ENCODE data around the gene BET1.

- TF ChIP-seq BACH2 (CRISPR knock-in tag; IDR thresholded peaks at IDR 0.05; ENCODE audit: borderline replicate concordance) (no peak), ZC3H10 (CRISPR knock-in tag; IDR thresholded peaks at IDR 0.05) (no peak), ZNF70 (CRISPR knock-in tag; IDR thresholded peaks at IDR 0.05) (no peak), RARB (CRISPR knock-in tag; IDR thresholded peaks at IDR 0.05) (no peak), PATZ1 (CRISPR knock-in tag; IDR thresholded peaks at IDR 0.05; ENCODE audit: borderline replicate concordance) (no peak), ISL1 (CRISPR knock-in tag; IDR thresholded peaks at IDR 0.05) (no peak), SNAI2 (CRISPR knock-in tag; IDR thresholded peaks at IDR 0.05) (no peak)
Measured at GRCh38 chr7:93997868-93998267, 6.3 kb downstream of the BET1 start.
